Lower leg skin (tissue), 4 donors: ENCODE data around the gene ACSF3. TPM values are rescaled to one million over a fixed set of nuclear protein-coding genes. Genes with fewer than 3 reads are reported as not detected.

ENCODE experiments used
- DNase-seq, 2 donors: peaks; one replicate each; pipeline ENCODE4 v3.0.0-alpha.2; 2019; ENCODE audit warnings: low spot score in 2 of 2
- H3K4me3 ChIP-seq: fragments of 200-600 bp; sonication (generic); 2 replicates; pipeline ENCODE4 v1.5.1; 2017; ENCODE audit warnings: mild to moderate bottlenecking, low read depth; ENCODE audit not compliant: poor library complexity, severe bottlenecking
- CTCF ChIP-seq, 3 donors: fragments of 450-650 bp; IDR thresholded peaks; one replicate each; pipeline ENCODE4 v1.5.1; 2016; ENCODE audit warnings: antibody characterized with exemption in 3 of 3, mild to moderate bottlenecking in 3 of 3, moderate library complexity in 2 of 3
- POLR2A ChIP-seq, 2 donors: fragments of 450-650 bp; IDR thresholded peaks; one replicate each; pipeline ENCODE4 v1.6.1; 2016 to 2017; ENCODE audit warnings: antibody characterized with exemption in 2 of 2, mild to moderate bottlenecking in 1 of 2, moderate library complexity in 1 of 2
- WGBS, 2 donors: methylation state at CpG; one replicate each; pipeline ENCODE4 v1.1.5; 2018; 5-methylcytosine and 5-hydroxymethylcytosine counted together
- intact Hi-C: fragments of 100-400 bp; cut with DNase I; formaldehyde crosslinking; loops from one replicate; pipeline ENCODE4 v1.15.0; 2023; ENCODE audit warnings: low total_unique reads
- total RNA-seq, 4 donors: library from RNA; depleted of rRNA; stranded (reverse); fragments of >200 nt; gene quantifications; one replicate each; pipeline ENCODE4 v1.1.0, GENCODE V29; 2016

ACSF3 gene
- total RNA-seq, 4 donors from 2014 or later, result 22.7 to 42.3 (median 34.4) TPM

GRCh38 chr16:89142474-89143195, 49.0 kb downstream of the ACSF3 start:
- 86 to 88% methylated on average over 13 of the region's 13 CpGs for WGBS, 2 donors
- TF ChIP-seq POLR2A (IDR thresholded peaks at IDR 0.05) (no peak), CTCF (IDR thresholded peaks at IDR 0.05) (no peak)
- no peak overlapping the region for H3K4me3 ChIP-seq
- no peak for DNase-seq
- intact Hi-C loops, result no loop called here

GRCh38 chr16:89143201-89143741, 49.6 kb downstream of the ACSF3 start:
- 90 to 96% methylated on average over 12 to 16 of the region's 17 CpGs for WGBS, 2 donors
- intact Hi-C loops, result no loop called here
- no peak for TF ChIP-seq POLR2A (IDR thresholded peaks at IDR 0.05)
- no peak for TF ChIP-seq CTCF (IDR thresholded peaks at IDR 0.05)
- H3K4me3 ChIP-seq, result no peak overlapping the region
- no peak for DNase-seq

GRCh38 chr16:89143911-89144675, 50.4 kb downstream of the ACSF3 start:
- no peak overlapping the region for H3K4me3 ChIP-seq
- TF ChIP-seq CTCF (IDR thresholded peaks at IDR 0.05) (no peak), POLR2A (IDR thresholded peaks at IDR 0.05) (no peak)
- intact Hi-C loops, result no loop called here
- no peak for DNase-seq
- 91 to 93% methylated on average over 22 of the region's 22 CpGs for WGBS, 2 donors

DNA sequence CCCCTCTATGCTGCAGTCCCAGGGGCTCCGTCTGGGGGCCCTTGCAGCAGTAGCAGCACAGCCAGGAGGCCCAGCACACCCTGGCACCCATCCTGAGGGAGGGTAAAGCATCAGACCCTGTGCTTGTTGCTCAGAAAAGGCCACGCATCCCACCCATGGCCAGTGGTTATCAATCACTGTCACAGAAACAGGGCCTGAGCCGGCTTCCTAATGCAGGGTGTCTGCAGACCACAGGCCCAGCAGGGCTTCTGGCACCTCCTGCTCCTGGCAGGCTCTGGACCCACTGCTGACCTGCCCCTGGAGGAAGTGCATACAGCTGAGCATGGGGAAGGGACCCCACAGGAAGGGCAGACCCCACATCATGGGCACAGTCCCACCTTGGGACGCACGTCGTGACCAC, 51.0 kb downstream of the ACSF3 start:
- intact Hi-C loops, result no loop called here
- no peak for TF ChIP-seq POLR2A (IDR thresholded peaks at IDR 0.05)
- no peak for TF ChIP-seq CTCF (IDR thresholded peaks at IDR 0.05)

DNA sequence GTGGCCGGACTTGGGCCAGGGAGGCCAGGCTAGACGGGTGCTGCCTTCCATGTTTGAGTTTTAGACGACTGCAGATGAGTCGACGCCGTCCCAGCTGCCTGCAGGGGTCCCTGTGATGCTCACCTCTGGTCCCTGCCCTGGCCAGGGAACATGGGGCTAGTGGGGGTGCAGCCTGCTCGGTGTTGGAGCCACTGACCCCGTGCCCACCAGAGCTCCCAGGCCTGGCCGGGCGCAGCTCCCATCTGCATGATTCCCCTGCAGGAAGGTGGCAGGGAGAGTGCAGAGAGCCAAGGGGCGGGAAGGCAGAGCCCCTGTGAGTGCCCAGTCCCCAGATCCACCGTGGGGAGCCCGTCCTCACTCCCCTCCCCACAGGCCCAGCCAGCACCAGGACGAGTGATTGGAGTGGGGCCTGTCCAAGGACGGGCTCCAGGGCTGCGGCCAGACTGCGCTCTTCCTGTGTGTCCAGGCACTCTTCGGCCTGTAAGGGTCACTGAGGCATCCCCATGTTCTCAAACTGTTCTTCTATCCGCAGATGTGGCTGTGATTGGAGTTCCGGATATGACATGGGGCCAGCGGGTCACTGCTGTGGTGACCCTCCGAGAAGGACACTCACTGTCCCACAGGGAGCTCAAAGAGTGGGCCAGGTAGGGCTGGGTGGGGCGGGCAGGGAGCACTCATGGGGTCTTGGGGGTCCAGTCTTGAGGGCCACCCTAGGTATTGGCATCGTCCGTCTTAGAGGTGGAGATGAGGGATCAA, 51.9 kb downstream of the ACSF3 start:
- 95 to 99% methylated on average over 17 to 21 of the region's 25 CpGs for WGBS, 2 donors
- no peak for TF ChIP-seq CTCF (IDR thresholded peaks at IDR 0.05)
- no peak for TF ChIP-seq POLR2A (IDR thresholded peaks at IDR 0.05)
- intact Hi-C loops, result no loop called here
- DNase-seq, result no peak
- H3K4me3 ChIP-seq, result no peak overlapping the region

More for the DNA sequence above, 51.0 kb downstream of the ACSF3 start:
- 75 to 83% methylated on average over 5 to 6 of the region's 6 CpGs for WGBS, 2 donors
- no peak for DNase-seq
- H3K4me3 ChIP-seq, result no peak overlapping the region
